ENCODE results near the gene NLRC5. TPM values are rescaled to one million over a fixed set of nuclear protein-coding genes. Genes with fewer than 3 reads are reported as not detected.

NLRC5 gene
- total RNA-seq, 2 experiments from 2014 or later, result 259 to 263 TPM

DNA sequence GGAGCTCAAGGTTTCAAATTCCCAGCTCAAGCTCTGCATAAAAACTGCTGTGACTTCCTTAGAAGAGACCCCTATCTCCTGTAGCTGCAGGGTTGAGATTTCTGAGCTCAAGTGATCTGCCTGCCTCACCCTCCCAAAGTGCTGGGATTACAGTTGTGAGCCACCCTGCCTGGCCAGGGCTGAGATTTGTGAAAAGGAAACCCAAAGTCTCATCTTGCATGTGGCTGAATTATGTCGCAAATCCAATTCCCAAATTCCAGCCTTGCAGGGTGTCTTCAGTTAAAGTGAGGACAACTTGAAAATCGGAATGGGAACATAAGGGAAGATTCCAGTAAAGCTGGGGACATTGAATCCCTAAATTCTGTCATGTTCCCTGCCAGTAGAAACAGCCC is 41.8 kb upstream of the NLRC5 start:
- peaks cover 38% of the 10 kb centered on the region for H3K36me3 Mint-ChIP-seq (ENCODE audit: low read depth)
- no peaks in the 10 kb centered on the region for H3K9me3 Mint-ChIP-seq
- no peak for DNase-seq
- H3K4me1 Mint-ChIP-seq, result peaks cover 44% of the 10 kb centered on the region
- peak overlapping the region; percentile 11 for H3K27ac Mint-ChIP-seq
- CTCF ChIA-PET, result interaction anchor here (0.7 to 3.3 kb wide), 3 partner anchors 55 to 80 kb away, joined by 3 to 12 read pairs (median 4); no protein-coding TSS in a partner anchor
- POLR2A ChIA-PET, result interaction anchor here (0.6 to 8.0 kb wide), 3 partner anchors 9 to 66 kb away, joined by 3 to 140 read pairs (median 11); partner anchors contain the start of gene HERPUD1
- H3K27me3 Mint-ChIP-seq, result no peaks in the 10 kb centered on the region
- H3K4me3 Mint-ChIP-seq, result no peak overlapping the region

DNA sequence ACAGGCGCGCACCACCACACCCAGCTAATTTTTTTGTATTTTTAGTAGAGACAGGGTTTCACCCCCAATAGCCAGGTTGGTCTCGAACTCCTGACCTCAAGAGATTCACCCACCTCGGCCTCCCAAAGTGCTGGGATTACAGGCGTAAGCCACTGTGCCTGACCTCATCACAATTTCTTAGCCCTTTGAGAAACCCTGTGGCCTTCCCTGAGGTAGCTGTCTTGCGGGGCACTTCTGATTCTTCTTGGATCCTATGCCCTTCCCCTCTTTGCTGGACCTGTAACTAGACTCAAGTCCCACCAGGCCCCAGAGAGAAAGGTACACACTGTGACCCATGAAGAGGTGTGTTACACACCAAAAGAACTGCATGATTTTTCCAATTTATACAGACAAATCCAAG is 41.1 kb upstream of the NLRC5 start:
- H3K9me3 Mint-ChIP-seq, result no peaks in the 10 kb centered on the region
- no peak overlapping the region for H3K27ac Mint-ChIP-seq
- ChIA-PET POLR2A (interaction anchor here (1.9 to 8.0 kb wide), 2 partner anchors 10 to 16 kb away, joined by 11 to 140 read pairs; partner anchors contain the start of gene HERPUD1), CTCF (interaction anchor here (3.3 kb wide), 1 partner anchor 81 kb away, joined by 12 read pairs; no protein-coding TSS in a partner anchor)
- peaks cover 38% of the 10 kb centered on the region for H3K4me1 Mint-ChIP-seq
- H3K36me3 Mint-ChIP-seq (ENCODE audit: low read depth), result peaks cover 32% of the 10 kb centered on the region
- H3K27me3 Mint-ChIP-seq, result no peaks in the 10 kb centered on the region
- no peak for DNase-seq
- H3K4me3 Mint-ChIP-seq, result no peak overlapping the region

DNA sequence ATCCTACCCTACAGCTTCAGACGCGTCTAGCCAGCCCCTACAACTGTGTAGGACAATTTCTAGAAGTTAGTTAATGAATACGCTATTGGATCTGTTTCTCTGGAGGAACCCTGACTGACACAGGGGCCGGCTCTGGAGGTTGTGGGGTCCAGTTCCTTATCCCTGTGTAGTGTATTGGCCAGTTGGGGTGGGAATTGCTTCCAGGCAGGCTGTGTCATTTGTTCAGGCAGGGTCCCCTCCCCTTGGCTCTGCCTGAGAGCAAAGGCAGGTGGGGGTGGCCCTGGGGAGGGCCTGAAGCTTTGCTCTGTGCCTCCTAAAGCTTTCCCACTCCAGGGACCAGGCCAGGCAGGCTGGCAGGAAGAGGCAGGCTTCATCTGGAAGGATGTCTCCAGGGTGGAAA is 39.3 kb upstream of the NLRC5 start:
- ChIA-PET CTCF (interaction anchor here (1.1 to 3.1 kb wide), 9 partner anchors 10 to 248 kb away, joined by 3 to 22 read pairs (median 5); partner anchors contain the start of gene SLC12A3), POLR2A (interaction anchor here (1.2 to 3.8 kb wide), 3 partner anchors 8 to 17 kb away, joined by 5 to 16 read pairs (median 10); partner anchors contain the start of gene HERPUD1)
- DNase-seq, result no peak
- H3K4me1 Mint-ChIP-seq, result peaks cover 22% of the 10 kb centered on the region
- no peak overlapping the region for H3K27ac Mint-ChIP-seq
- H3K4me3 Mint-ChIP-seq, result no peak overlapping the region
- H3K36me3 Mint-ChIP-seq (ENCODE audit: low read depth), result peaks cover 14% of the 10 kb centered on the region
- H3K9me3 Mint-ChIP-seq, result no peaks in the 10 kb centered on the region
- no peaks in the 10 kb centered on the region for H3K27me3 Mint-ChIP-seq

DNA sequence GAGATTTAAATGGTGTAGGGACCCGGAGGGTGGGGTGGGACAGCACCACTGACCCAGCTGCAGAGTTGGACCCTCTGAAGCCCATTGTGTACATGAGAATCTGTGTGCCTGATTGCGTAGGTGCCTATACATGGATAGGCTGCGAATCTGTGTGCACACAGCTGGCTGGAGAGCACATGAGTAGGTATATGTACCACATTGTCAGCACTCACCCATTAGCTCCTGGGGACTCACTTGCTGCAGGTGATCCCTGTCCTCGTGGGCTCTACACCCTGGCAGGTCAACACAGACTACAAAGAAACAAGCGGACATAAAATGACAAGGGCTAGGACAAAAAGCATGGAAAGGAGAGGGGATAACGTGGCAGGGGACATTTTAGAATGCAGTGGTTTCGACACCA is 38.9 kb upstream of the NLRC5 start:
- no peak overlapping the region for H3K4me3 Mint-ChIP-seq
- H3K4me1 Mint-ChIP-seq, result peaks cover 20% of the 10 kb centered on the region
- CTCF ChIA-PET, result interaction anchor here (0.6 to 3.1 kb wide), 12 partner anchors 10 to 248 kb away, joined by 3 to 22 read pairs (median 4); partner anchors contain the start of gene SLC12A3
- peak overlapping the region; percentile 26 for H3K27ac Mint-ChIP-seq
- peaks cover 10% of the 10 kb centered on the region for H3K36me3 Mint-ChIP-seq (ENCODE audit: low read depth)
- no peaks in the 10 kb centered on the region for H3K27me3 Mint-ChIP-seq
- POLR2A ChIA-PET, result interaction anchor here (0.5 to 3.8 kb wide), 5 partner anchors 9 to 235 kb away, joined by 3 to 16 read pairs (median 5); partner anchors contain the start of genes HERPUD1 and NUP93
- no peaks in the 10 kb centered on the region for H3K9me3 Mint-ChIP-seq
- DNase-seq, result no peak

DNA sequence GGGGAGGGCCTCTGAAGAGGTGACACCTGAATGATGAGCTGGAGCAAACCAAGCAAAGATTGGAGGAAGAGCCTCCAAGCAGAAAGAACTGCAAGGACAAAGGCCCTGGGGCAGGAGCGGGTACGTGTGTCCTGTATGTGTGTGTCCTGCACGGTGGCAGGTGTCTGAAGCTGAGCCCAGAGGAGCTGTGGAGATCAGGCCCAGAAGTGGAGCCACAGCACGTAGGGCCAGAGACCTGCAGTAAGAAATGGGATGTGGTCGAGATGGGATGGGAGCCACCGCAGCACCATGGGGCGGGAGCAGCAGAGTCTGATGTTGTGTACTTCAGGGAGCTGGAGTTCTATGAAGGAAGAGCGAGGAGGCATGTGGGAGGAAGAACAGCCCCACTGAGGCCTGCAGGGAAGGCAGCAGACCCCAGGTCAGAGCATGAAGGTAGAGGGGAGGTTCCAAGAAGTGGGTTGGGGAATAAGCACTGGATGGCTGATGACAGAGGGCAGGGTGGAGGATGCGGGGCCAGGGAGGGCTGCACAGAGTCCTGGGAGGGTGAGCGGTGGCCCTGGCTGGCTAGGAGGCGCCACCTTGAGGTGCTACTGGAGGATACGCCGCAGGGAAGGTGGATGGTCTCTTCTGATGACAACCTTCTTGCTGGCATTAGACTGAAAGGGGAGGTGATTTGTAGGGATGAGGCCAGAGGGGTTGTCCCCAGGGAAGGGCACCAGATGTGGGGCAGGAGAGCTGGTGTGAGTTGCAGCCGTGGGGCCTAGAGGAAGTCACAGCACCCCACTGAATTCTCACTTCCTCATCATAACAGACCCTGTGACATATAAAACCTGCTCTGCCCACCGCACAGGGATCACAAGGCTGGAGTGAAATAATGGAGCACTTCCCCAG is 38.2 kb upstream of the NLRC5 start:
- no peak overlapping the region for H3K4me3 Mint-ChIP-seq
- H3K9me3 Mint-ChIP-seq, result no peaks in the 10 kb centered on the region
- H3K27ac Mint-ChIP-seq, result no peak overlapping the region
- CTCF ChIA-PET, result interaction anchor here (0.6 to 5.0 kb wide), 19 partner anchors 9 to 269 kb away, joined by 3 to 40 read pairs (median 5); partner anchors contain the start of genes CETP, MT1X and SLC12A3
- H3K27me3 Mint-ChIP-seq, result no peaks in the 10 kb centered on the region
- DNase-seq, result peak; percentile 66
- POLR2A ChIA-PET, result interaction anchor here (0.5 to 3.8 kb wide), 6 partner anchors 9 to 234 kb away, joined by 3 to 16 read pairs (median 4); partner anchors contain the start of genes HERPUD1, NLRC5 and NUP93
- peaks cover 20% of the 10 kb centered on the region for H3K4me1 Mint-ChIP-seq
- H3K36me3 Mint-ChIP-seq (ENCODE audit: low read depth), result peaks cover 9% of the 10 kb centered on the region

DNA sequence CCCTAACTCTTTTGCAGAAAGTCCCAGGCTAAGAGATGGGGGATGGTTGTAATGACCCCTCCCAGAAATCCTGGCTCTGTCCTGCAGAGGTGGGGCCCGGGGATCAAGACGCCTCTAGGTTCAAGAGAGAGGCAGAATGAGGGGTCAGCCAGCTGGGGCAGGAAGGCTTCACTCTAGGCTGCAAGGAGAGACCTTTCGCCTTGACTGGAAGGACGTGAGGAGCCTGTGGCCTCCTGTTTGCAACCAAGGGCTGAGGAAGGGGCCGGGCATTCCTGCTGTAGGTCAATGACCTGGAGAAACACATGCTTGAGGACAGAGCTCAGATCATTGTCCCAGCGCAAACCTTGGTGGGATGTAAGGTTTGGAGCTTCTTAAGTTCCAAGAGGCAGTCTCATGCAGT is 36.4 kb upstream of the NLRC5 start:
- Mint-ChIP-seq H3K4me1 (peaks cover 16% of the 10 kb centered on the region), H3K27ac (no peak overlapping the region), H3K4me3 (no peak overlapping the region), H3K27me3 (no peaks in the 10 kb centered on the region), H3K9me3 (no peaks in the 10 kb centered on the region), H3K36me3 (ENCODE audit: low read depth) (no peaks in the 10 kb centered on the region)
- ChIA-PET CTCF (interaction anchor here (1.2 to 5.0 kb wide), 5 partner anchors 12 to 160 kb away, joined by 4 to 40 read pairs (median 12); no protein-coding TSS in a partner anchor), POLR2A (interaction anchor here (1.7 to 3.8 kb wide), 2 partner anchors 14 to 36 kb away, joined by 4 to 10 read pairs; partner anchors contain the start of gene NLRC5)
- DNase-seq, result no peak

DNA sequence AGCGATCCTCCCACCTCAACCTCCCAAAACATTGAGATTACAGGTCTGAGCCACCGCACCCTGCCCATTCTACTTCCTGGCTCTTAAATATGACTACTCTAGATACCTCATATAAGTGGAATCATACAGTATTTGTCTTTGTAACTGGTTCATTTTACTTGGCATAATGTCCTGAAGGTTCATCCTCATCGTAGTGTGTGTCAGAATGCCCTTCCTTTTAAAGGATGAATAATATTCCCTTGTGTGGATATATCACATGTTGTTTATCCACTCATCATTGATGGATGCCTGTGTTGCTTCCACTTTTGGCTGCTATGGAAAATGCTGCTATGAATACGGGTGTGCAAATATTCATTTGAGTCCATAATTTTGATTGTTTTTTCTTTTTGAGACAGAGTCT is 33.3 kb upstream of the NLRC5 start:
- H3K36me3 Mint-ChIP-seq (ENCODE audit: low read depth), result no peaks in the 10 kb centered on the region
- no peaks in the 10 kb centered on the region for H3K9me3 Mint-ChIP-seq
- no peak overlapping the region for H3K4me3 Mint-ChIP-seq
- H3K27ac Mint-ChIP-seq, result no peak overlapping the region
- H3K27me3 Mint-ChIP-seq, result peaks cover 3% of the 10 kb centered on the region
- ChIA-PET CTCF (interaction anchor here (5.0 kb wide), 1 partner anchor 9 kb away, joined by 40 read pairs; no protein-coding TSS in a partner anchor), POLR2A (no interaction called here)
- peaks cover 5% of the 10 kb centered on the region for H3K4me1 Mint-ChIP-seq
- DNase-seq, result no peak

DNA sequence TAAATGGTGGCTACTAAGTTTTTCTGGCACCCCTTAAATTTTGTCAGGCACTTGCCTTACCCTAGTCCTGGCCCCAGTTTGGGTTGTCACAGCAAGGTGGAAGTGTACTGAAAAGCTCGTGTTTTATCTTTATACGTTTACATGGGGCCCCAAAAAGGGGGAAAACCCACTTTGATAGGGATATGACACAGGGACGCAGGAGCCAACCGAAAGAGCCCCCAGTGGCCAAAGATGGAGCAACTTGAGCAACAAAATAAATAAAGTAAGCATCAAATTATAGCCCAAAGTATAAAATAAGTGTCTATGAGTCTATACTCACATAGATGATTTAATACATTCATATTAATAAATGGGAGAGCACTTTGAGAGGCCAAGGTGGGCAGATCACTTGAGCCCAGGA is 32.6 kb upstream of the NLRC5 start:
- H3K27ac Mint-ChIP-seq, result no peak overlapping the region
- POLR2A ChIA-PET, result no interaction called here
- H3K36me3 Mint-ChIP-seq (ENCODE audit: low read depth), result no peaks in the 10 kb centered on the region
- H3K4me3 Mint-ChIP-seq, result no peak overlapping the region
- no peaks in the 10 kb centered on the region for H3K4me1 Mint-ChIP-seq
- peaks cover 3% of the 10 kb centered on the region for H3K27me3 Mint-ChIP-seq
- no peak for DNase-seq
- CTCF ChIA-PET, result no interaction called here
- no peaks in the 10 kb centered on the region for H3K9me3 Mint-ChIP-seq

DNA sequence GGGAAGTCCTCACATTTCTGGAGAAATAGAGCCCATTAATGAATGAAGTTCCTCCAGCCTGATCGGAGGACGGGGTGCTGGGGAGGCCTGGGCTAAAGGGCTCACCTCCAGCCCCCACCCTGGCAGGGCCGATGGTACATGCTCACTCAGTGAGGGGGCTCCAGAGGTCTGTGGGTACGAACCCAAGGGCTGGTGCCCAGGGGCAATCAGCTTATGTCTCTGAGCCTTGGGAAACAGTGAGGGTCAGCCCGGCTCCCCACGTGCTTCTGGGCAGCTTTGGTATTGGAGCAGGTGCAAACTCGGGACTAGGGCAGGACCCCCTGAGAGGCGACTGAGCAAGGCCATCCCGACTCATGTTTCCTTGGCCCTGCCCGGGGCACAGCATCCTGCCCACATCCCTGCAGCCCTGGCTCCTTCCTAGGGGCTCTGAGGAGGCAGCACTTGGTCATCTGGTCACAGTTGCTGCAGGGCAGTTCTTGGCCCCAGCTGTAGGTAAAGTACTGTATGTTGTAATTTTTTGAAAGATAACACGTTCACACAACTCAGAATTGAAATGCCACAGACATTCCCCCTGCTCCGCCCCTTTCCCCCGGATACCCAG is 28.6 kb upstream of the NLRC5 start:
- Mint-ChIP-seq H3K36me3 (ENCODE audit: low read depth) (no peaks in the 10 kb centered on the region), H3K9me3 (no peaks in the 10 kb centered on the region), H3K27ac (no peak overlapping the region), H3K27me3 (peaks cover 3% of the 10 kb centered on the region), H3K4me3 (no peak overlapping the region), H3K4me1 (peaks cover 14% of the 10 kb centered on the region)
- no peak for DNase-seq
- CTCF ChIA-PET, result interaction anchor here (0.7 to 0.9 kb wide), 2 partner anchors 9 to 10 kb away, joined by 3 to 5 read pairs; no protein-coding TSS in a partner anchor
- POLR2A ChIA-PET, result no interaction called here

DNA sequence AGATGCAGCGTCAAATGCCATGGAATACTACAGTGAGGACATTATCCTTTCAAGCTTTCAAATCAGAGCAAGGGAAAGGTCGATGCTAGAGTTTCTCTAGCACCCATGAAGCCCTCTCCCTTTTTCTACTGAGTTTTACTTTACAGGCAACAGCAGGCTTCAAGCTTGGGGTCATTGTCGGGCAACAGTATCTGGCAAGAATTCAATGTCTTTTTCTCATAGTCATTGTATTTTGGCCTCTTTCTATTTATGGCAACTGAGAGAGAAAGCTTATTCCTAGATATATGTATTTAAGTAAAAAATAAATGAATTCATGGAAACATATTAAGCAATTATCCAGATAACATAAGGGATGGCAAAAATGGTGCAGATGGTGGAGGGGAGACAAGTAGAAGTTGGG is 28.0 kb upstream of the NLRC5 start:
- ChIA-PET CTCF (interaction anchor here (0.9 kb wide), 1 partner anchor 10 kb away, joined by 5 read pairs; no protein-coding TSS in a partner anchor), POLR2A (no interaction called here)
- H3K4me1 Mint-ChIP-seq, result peaks cover 19% of the 10 kb centered on the region
- H3K27me3 Mint-ChIP-seq, result peaks cover 3% of the 10 kb centered on the region
- H3K9me3 Mint-ChIP-seq, result no peaks in the 10 kb centered on the region
- H3K4me3 Mint-ChIP-seq, result no peak overlapping the region
- H3K36me3 Mint-ChIP-seq (ENCODE audit: low read depth), result no peaks in the 10 kb centered on the region
- DNase-seq, result no peak
- H3K27ac Mint-ChIP-seq, result no peak overlapping the region

DNA sequence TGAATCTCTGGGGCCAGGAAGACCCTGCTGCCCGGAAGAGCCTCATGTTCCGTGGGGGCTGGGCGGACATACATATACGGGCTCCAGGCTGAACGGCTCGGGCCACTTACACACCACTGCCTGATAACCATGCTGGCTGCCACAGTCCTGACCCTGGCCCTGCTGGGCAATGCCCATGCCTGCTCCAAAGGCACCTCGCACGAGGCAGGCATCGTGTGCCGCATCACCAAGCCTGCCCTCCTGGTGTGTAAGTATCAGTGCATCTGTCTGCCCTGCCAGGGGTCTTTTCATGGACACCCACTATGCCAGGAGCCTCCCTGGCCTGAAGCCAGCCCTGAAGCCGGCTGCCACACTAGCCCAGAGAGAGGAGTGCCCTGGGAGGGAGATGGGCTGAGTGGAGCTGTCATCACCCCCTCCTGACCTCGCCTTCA is 27.5 kb upstream of the NLRC5 start, which contains the start of gene CETP:
TSS of gene CETP (plus strand) at position 100 of the 431 bp plus-strand sequence. CDS start at position 130, 30 bp downstream.
- ChIA-PET POLR2A (interaction anchor here (1.4 kb wide), 1 partner anchor 80 kb away, joined by 4 read pairs; no protein-coding TSS in a partner anchor), CTCF (interaction anchor here (0.9 to 1.3 kb wide), 3 partner anchors 10 to 11 kb away, joined by 4 to 5 read pairs (median 4); no protein-coding TSS in a partner anchor)
- H3K27me3 Mint-ChIP-seq, result peaks cover 3% of the 10 kb centered on the region
- no peaks in the 10 kb centered on the region for H3K36me3 Mint-ChIP-seq (ENCODE audit: low read depth)
- no peaks in the 10 kb centered on the region for H3K9me3 Mint-ChIP-seq
- DNase-seq, result no peak
- no peak within 1 kb of the TSS for H3K4me3 Mint-ChIP-seq
- peaks cover 19% of the 10 kb centered on the region for H3K4me1 Mint-ChIP-seq
- H3K27ac Mint-ChIP-seq, result no peak within 1 kb of the TSS

All from activated CD4-positive, alpha-beta memory T cell treated with anti-CD3 and anti-CD28 coated beads, Interleukin-2, amount 10 ng/mL, durations not matched to agents 7 days and 5 days (primary cell).